Astrocyte (in vitro differentiated cells and primary cell): ENCODE measurements around the gene ATP10A.

ENCODE experiments used
- EZH2 ChIP-seq: IDR thresholded peaks from 2 replicates; pipeline ENCODE4 v1.6.1; 2012; ENCODE audit warnings: mild to moderate bottlenecking, low read length, inconsistent platforms; ENCODE audit not compliant: insufficient read depth
- TF ChIP-seq, protein P1 (sequence below): IDR thresholded peaks from 2 replicates; pipeline ENCODE4 v1.5.1; 2011; ENCODE audit warnings: low read depth, mild to moderate bottlenecking, inconsistent platforms, low read length, moderate library complexity; ENCODE audit not compliant: insufficient read depth

GRCh38 chr15:25743548-25744275, 119.4 kb downstream of the ATP10A start:
- TF ChIP-seq, protein P1, sequence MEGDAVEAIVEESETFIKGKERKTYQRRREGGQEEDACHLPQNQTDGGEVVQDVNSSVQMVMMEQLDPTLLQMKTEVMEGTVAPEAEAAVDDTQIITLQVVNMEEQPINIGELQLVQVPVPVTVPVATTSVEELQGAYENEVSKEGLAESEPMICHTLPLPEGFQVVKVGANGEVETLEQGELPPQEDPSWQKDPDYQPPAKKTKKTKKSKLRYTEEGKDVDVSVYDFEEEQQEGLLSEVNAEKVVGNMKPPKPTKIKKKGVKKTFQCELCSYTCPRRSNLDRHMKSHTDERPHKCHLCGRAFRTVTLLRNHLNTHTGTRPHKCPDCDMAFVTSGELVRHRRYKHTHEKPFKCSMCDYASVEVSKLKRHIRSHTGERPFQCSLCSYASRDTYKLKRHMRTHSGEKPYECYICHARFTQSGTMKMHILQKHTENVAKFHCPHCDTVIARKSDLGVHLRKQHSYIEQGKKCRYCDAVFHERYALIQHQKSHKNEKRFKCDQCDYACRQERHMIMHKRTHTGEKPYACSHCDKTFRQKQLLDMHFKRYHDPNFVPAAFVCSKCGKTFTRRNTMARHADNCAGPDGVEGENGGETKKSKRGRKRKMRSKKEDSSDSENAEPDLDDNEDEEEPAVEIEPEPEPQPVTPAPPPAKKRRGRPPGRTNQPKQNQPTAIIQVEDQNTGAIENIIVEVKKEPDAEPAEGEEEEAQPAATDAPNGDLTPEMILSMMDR, result no peak
- no peak for TF ChIP-seq EZH2
